HL-60/S4 (cell line): Measurements from ENCODE around the gene SPEN.
"Not testable (repeated sequence)": the region's sequence is repeated elsewhere in the genome, so short reads cannot be mapped to it uniquely, and the experiment has no call there.

Experiments
- in situ Hi-C: fragments of 300-500 bp; cut with MboI; formaldehyde crosslinking; loops from 2 replicates; pipeline ENCODE4 v1.14.3; 2022; ENCODE audit warnings: low sequenced_read_pairs

The SPEN gene

DNA sequence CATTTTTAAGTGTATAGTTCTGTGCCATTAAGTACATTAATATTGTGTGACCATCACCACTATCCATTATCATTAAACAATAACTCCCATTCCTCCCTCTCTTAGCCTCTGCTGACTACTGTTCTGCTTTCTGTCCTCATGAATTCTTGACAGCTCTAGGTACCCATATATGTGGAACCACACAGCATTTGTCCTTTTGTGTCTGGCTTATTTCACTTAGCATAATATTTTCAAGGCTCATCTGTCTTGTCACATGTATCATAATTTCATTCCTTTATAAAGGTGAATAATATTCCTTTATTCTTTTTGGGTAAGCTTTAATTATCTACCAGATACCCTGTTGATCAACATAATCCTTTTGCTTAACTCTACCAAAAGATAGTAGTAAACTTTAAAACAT, 47.7 kb downstream of the SPEN start:
- in situ Hi-C loops = no loop called here

DNA sequence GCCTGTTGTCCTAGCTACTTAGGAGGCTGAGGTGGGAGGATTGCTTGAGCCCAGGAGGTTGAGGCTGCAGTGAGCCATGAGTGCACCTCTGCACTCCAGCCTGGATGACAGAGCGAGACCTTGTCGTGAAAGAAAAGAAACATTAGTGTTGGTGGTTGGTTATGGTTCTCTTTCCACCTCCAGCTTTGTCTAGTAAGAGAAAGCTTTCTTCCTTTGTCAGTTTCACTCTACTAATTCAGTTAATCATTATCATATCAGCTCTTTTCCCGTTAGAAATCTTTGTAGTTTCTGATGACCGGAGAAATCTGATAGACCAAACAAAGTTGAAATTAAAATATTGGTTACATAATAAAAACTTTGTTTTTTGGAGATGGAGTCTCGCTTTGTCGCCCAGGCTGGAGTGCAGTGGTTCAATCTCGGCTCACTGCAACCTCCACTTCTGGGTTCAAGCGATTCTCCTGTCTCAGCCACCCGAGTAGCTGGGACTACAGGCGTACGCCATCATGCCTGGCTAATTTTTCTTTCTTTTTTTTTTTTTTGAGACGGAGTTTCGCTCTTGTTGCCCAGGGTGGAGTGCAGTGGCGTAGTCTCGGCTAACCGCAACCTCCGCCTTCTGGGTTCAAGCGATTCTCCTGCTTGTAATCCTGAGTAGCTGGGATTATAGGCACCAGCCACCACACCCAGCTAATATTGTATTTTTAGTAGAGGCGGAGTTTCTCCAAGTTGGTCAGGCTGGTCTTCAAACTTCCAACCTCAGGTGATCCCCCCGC, 49.5 kb downstream of the SPEN start:
- in situ Hi-C loops = not testable (repeated sequence)

DNA sequence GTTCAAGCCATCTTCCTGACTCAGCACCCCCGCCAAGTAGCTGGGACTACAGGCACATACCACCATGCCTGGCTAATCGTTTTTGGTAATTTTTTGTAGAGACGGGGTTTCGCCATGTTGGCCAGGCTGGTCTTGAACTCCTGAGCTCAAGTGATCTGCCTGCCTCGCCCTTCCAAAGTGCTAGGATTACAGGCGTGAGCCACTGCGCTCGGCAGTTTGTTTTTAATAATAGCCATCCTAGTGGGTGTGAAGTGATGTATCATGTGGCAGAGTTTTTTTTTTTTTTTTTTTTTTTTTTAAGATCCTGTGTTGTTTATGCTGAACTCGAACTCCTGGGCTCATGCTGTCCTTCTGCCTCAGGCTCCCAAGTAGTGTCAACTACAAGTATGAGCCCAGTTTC, 51.8 kb downstream of the SPEN start:
- in situ Hi-C loops = no loop called here

GRCh38 chr1:15900662-15901279, 53.3 kb downstream of the SPEN start:
- in situ Hi-C loops = no loop called here

DNA sequence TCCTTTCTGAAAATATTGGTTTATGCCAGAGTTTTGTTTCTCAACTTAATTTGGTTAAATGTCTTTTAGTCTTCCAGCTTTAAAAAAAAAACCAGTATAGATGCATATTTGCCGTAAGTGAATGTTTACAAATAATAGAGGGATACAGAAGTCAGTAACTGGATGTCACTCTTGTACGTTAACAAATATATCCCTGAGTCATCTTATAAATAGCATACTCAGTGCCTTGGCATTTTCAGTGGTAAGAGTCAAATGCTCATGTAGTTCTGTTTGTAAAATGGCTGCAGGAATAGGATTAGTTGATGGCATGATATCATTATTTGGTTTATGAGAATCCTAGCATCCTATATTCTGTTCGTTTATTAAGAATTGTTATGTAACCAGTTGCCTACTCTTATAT, 55.4 kb downstream of the SPEN start:
- in situ Hi-C loops = no loop called here

DNA sequence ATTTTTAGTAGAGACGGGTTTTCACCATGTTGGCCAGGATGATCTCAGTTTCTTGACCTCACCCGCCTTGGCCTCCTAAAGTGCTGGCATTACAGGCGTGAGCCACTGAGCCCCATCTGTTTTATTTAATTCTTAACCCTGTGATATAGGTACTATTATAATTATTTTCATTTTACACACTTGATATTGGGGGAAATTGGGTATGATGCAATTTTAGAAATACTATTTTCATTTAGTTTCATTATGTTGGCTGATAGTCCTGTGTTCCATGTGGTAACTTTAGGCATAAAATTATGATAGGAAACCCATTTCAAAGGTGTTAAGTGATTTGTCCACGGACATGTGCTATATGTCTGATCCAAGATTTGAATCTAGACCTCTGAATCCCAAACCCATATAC, 61.1 kb downstream of the SPEN start:
- in situ Hi-C loops = no loop called here

DNA sequence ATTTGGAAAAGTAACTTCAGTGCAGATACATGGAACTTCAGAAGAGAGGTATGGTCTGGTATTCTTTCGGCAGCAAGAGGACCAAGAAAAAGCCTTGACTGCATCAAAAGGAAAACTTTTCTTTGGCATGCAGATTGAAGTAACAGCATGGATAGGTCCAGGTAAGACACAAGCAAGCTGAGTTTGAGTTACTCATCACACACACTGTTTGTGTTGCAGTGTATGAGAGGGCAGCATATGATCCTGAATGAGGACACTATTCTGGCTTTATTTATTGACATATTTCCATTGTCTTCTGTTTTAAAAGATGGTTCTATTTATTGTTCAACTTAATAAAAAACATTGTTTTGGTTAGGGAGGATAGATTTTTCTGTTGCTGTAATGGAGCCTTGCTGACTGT, 63.6 kb downstream of the SPEN start:
- in situ Hi-C loops = no loop called here

GRCh38 chr1:15911927-15912326, 64.4 kb downstream of the SPEN start:
- in situ Hi-C loops = no loop called here

DNA sequence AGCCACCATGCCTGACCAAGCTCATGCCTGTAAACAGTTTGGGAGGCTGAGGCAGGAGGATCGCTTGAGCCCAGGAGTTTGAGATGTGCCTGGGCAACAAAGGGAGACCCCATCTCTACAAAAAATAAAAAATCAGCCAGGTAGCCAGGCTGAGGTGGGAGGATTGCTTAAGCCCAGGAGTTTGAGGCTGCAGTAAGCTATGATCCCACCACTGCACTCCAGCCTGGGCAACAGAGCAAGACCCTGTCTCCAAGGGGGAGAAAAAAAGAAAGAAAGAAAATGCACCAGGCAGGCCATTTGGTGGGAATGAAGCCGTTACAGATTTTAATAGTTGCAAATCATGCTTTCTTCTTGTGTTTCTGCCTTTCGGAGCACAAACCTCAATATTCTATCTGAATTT, 66.1 kb downstream of the SPEN start:
- in situ Hi-C loops = not testable (repeated sequence)

DNA sequence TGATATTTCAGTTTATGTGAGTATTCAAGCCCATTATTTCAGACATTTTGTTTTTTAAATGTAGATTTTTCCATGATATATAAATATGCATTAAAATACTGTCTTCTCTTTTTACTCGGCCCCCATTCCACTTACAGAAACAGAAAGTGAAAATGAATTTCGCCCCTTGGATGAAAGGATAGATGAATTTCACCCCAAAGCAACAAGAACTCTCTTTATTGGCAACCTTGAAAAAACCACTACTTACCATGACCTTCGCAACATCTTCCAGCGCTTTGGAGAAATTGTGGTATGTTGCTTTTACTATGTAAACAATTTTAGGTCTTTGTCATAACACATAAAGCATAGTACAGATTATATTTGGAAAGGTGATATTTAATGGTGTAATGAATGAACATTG, 68.5 kb downstream of the SPEN start:
- in situ Hi-C loops = no loop called here

DNA sequence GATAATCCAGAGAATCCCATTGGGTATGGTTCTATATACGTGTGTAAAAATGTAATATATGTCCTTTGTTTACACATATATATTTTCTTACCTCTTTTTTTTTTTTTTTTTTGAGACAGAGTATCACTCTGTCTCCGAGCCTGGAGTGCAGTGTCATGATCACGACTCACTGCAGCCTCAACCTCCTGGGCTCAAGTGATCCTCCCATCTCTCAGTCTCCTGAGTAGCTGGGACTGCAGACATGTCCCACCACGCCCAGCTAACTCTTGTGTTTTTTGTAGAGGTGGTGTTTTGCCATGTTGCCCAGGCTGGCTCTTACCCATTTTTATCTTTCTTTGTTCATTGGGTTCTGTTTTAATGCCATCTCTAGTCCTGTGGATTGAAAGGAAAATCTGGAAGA, 68.9 kb downstream of the SPEN start:
- in situ Hi-C loops = no loop called here

- in situ Hi-C loops = no loop called here
Measured at GRCh38 chr1:15916916-15917315, 69.4 kb downstream of the SPEN start.

DNA sequence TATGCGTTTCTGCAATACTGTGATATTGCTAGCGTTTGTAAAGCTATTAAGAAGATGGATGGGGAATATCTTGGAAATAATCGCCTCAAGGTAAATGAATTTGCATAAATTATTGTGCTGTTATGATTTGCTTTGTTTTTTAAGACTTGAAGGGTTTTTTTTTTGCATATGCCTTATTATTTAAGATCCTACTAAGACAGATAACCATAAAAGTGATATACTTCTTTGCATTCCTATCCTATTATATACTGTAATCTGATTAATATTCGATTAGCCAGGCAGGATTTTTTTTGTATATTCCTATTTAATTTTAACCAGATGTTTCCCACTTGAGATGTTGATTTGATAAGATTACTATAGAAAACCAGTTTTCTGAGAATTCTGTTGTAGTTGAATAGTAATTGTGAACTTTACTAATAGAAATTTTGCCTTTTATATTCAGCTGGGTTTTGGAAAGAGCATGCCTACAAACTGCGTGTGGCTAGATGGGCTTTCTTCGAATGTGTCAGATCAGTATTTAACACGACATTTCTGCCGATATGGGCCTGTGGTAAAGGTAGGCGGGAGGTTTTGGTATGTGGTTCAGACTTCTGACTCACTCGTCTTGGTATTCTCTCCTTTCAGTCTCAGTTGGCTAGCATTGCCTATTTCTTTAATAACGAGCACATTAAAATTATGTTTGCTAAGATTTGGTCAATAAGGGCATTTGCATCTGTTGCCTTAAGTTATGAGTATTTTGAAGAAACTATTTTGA, 71.6 kb downstream of the SPEN start:
- in situ Hi-C loops = no loop called here

DNA sequence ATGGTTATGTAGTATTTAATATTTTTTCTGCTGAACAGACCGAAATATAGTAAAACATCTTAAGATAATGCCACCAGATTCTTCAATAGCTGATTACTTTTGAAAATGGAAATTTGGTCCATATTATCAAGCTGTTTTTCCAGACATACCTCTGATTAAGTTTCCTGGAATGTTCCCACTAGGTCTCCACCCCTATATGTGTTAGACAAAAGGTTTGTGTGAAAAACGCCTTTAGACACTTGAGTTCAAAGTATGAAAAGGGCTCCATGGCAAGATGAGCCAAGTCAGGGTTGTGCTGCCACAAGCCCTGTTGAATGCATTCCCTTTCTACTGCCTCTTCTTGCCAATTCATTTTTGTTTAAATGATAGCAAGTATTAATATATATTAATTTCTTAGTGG, 75.7 kb downstream of the SPEN start:
- in situ Hi-C loops = no loop called here

DNA sequence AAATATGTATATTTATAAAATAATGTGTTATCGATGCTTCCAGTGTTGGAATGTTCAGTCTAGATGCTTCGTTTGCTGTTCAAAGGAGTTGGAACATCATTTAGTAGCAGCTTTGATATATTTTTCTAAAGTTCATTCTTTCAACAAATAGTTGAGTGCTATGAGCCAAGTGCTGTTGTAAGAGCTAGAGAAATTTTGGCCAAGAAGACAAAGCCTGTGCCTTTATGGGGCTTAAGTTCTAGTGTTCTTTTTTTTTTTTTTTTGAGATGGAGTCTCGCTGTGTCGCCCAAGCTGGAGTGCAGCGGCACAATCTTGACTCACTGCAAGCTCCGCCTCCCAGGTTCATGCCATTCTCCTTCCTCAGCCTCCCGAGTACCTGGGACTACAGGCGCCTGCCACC, 78.9 kb downstream of the SPEN start:
- in situ Hi-C loops = not testable (repeated sequence)

DNA sequence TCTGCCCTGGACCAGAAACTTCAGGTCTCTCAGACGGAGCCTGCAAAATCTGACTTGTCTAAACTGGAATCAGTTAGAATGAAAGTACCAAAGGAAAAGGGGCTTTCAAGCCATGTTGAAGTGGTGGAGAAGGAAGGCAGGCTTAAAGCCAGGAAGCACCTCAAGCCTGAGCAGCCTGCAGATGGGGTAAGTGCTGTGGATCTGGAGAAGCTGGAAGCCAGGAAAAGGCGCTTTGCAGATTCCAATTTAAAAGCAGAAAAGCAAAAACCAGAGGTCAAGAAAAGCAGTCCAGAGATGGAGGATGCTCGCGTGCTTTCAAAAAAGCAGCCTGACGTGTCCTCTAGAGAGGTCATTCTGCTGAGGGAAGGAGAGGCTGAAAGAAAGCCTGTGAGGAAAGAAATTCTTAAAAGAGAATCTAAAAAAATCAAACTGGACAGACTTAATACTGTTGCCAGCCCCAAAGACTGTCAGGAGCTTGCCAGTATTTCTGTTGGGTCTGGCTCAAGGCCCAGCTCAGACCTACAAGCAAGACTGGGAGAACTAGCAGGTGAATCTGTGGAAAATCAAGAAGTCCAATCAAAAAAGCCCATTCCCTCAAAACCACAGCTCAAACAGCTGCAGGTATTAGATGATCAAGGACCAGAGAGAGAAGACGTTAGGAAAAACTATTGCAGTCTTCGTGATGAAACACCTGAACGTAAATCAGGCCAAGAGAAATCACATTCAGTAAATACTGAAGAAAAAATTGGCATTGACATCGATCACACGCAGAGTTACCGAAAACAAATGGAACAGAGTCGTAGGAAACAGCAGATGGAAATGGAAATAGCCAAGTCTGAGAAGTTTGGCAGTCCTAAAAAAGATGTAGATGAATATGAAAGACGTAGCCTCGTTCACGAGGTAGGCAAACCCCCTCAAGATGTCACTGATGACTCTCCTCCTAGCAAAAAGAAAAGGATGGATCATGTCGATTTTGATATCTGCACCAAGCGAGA, 81.8 kb downstream of the SPEN start:
- in situ Hi-C loops = no loop called here

GRCh38 chr1:15931401-15931800, 83.9 kb downstream of the SPEN start:
- in situ Hi-C loops = no loop called here

DNA sequence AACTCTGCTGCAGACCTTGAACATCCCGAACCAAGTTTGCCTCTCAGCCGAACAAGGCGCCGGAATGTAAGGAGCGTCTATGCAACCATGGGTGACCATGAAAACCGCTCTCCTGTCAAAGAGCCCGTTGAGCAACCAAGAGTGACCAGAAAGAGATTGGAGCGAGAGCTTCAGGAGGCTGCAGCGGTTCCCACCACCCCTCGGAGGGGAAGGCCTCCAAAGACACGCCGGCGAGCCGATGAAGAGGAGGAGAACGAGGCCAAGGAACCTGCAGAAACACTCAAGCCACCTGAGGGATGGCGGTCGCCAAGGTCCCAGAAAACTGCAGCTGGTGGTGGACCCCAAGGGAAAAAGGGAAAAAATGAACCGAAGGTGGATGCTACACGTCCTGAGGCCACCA, 84.4 kb downstream of the SPEN start:
- in situ Hi-C loops = no loop called here

- in situ Hi-C loops = no loop called here
Measured at GRCh38 chr1:15932612-15933011, 85.1 kb downstream of the SPEN start.

- in situ Hi-C loops = no loop called here
Measured at GRCh38 chr1:15933684-15934083, 86.2 kb downstream of the SPEN start.
